Fibroblast of skin of left biceps (primary cell): ENCODE results near the gene NCOA6.

Source experiments
- DNase-seq, 2 experiments: peaks; one replicate each; pipeline ENCODE4 v3.0.0-alpha.2; 2013; ENCODE audit warnings: low read depth in 2 of 2

NCOA6 gene

DNA sequence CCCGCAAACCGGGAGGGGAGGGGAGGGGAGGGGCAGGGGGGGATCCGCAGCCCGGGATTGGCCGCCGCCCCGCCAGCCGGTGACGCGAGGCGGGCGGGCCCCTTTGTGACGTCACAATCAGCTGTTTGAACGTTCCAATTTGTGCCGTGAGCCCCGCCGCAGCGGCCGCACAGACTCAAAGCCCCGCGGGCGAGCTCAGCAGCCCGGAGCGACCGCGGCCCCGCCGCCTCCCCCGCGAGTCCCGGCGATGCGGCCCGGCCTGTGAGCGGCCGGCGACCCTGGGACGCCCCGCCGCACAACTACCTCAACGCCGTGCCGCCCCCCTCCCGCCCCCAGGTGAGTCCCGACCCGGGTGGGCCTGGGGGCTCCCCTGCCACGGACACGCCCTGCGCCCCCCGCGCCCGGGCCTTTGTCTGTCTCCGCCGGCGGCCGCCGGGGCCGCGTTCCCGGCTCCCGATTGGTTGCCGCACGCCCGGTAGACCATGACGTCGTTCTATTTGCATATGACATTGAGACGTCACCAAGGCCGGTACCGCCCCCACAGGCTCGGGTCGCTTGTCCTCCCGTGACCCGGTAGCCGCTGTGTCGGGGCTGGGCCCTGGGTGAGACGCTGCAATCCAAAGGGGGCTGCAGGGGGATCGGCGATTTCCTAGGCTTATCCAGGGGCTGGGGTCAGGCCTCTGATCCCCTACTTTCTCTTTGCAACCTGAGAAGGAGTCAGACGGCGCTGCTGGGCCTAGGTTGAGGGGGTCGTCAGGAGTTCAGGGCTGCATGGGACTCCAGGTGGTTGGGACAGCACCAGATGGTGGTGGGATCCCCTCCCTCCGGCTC, 121.1 kb downstream of the NCOA6 start, which contains the start of gene TP53INP2:
Gene TP53INP2, plus strand, starts transcription at position 168 of the 831 bp plus-strand sequence. CDS start 4,396 bp downstream, outside the sequence.
- peak; percentile 62 to 70 for DNase-seq

DNA sequence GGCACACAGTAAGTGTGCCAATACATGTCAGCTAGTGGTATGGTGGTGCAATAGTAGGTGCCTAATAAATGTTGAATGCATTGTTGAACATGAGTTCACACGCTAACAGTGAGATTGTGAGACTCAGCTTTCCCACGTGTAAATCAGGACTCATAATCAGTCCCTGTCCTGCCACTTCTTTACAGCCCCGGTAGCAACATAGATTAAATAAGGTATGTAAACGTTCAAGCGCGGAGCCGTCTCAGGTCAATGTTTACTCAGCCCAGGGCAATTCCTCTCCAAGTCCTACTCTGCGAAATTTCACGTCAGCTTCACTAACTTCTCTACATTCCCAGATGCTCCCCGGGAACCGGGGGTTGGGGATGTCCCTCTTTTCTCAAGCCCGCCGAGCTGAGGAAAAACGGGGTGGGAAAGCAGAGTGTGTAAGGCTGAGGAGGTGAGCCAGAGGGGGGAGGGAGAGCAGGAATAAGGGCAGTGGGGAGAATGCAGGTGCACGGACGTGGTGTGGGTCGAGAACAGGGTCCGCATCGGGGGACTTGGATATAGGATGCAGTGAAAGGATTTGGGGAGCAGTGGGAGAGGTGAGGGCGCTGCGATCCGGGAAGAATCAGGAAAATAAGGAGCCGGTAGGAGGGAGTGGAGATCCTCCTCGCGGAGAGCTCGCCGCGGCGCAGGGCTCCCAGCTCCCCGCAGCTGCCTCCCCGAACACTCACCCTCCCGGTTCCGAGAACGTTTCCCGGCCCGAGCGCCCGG, 121.9 kb downstream of the NCOA6 start:
- DNase-seq, result no peak

DNA sequence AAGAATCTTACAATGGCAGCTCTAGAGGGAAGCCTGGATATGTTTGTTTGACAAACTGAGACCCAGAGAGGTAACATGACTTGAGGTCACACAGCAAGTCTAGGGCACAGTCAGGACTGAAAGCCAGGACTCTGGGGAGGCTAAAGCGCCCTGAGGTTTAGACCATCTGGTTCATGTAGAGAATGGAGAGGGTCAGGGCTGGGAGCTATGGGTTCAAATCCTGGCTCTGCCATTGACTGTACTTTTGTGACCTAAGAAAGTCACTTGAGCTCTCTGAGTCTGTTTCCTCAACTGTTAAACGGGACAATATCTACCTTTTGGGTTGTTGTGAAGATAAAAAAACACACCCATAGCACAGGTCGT, 122.4 kb downstream of the NCOA6 start:
- no peak for DNase-seq

DNA sequence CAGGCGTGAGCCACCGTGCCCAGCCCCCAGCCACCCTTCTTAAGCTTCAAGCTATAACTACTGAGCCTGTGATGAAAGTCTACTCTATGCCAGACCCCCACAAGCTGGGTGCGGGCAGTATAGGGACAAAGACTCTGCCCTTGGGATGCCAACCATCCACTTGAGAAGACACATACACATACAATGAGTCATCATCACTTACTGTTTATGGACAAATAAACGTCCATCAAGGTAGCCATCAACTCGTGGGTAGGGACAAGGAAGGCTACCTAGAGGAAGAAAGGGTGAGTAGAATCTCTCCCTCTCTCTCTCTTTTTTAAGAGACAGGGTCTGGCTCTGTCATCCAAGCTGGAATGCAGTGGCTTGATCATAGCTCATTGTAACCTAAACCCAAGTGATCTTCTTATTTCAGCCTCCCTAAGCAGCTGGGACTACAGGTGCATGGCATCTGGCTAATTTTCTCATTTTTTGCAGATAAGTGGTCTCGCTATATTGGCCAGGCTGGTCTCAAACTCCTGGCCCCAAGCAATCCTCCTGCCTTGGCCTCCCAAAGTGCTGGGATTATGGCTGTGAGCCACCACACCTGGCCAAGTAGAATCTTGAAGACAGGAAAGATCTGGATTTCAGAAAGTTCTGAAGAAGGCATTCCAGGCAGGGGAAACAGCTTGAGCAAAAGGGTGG, 123.9 kb downstream of the NCOA6 start:
- DNase-seq, result no peak

DNA sequence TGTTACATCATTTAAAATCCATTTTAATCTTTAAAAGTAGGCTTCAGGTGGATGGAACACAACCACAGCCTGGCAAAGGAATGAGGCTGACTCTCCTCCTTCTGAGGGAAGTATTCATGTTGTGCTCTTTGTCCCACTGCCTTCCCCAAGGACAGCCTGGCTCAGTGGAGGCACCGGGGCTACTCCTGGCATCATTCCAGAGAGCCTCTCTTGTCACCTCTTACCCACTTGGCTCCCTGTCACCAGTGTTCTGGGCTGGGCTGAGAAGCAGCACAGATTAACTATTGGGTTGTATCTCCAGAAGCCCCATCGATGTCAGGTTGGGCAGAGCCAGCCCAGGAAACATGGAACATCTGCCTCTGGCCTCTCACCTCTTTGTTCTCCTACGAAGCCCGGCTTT, 132.0 kb downstream of the NCOA6 start:
- no peak for DNase-seq

DNA sequence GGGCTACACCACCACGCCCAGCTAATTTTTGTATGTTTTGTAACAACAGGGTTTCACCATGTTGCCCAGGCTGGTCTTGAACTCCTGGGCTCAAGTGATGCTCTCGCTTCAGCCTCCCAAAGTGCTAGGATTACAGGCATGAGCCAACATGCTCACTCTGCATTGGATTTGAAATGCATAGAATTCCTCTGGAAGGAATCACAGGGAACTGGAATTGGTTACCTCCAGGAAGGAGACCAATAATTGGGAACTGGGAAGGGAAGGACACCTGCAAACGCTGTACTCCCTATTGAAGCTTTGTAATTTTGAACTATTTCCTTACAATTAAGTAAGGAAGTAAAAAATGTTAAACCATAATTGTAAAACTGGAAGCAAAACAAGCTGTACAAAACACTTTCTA, 133.6 kb downstream of the NCOA6 start:
- DNase-seq, result no peak

DNA sequence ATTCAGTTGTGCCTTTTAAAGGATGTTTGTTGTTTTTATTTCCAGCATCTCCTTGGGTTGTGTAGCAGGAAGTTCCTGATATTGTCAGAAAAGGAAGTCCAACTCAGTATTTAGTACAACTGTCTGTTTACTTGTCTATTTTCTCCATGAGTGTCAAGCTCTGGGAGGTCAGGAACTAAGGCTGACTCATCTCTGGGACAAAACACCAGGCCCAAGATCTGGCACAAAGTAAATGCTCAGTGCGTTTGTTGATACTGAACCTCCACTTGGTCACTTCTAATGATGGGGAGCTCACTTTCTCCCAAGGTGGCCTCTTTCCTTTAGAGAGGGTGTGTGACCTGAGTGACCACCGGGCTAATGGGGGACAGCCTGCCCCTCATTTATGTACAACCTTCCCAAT, 136.0 kb downstream of the NCOA6 start:
- DNase-seq, result no peak

DNA sequence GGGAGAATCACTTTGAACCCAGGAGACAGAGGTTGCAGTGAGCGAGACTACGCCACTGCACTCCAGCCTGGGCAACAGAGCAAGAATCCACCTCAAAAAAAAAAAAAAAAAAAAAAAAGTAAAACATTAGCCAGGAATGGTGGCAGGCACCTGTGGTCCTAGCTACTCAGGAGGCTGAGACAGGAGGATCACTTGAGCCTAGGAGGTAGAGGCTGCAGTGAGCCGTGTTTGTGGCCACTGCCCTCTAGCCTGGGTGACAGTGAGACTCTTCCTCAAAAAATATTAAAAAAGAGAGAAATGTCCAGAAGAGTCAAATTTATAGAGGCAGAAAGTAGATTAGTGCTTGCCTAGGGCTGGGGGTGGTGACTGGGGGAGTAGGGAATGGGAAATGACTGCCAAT, 141.8 kb downstream of the NCOA6 start:
- no peak for DNase-seq

DNA sequence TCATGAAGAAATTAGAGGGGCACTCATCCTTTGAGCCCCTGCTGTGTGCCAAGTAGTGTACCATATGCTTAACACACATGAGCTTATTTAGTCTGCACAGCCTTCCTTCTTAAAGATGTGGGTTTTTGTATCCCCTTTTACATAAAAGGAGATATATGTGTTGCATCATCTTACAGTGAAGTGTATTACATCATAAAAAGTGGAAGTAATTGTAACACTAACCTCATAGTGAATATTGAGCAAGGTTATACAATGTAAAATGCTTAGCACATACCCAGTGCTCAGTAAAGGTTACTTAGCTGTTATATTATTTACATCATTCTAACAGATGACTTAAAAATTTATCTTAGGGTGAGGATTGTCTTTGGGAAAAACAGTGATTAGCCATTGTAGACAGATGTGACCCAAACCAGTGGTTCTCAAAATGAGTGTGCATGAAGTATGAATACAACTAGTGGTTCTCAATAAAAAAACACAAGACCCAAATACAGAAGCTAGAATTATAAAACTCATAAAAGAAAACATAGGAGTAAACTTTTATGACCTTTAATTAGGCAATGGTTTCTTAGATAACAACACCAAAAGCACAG, 144.8 kb downstream of the NCOA6 start:
- no peak for DNase-seq

DNA sequence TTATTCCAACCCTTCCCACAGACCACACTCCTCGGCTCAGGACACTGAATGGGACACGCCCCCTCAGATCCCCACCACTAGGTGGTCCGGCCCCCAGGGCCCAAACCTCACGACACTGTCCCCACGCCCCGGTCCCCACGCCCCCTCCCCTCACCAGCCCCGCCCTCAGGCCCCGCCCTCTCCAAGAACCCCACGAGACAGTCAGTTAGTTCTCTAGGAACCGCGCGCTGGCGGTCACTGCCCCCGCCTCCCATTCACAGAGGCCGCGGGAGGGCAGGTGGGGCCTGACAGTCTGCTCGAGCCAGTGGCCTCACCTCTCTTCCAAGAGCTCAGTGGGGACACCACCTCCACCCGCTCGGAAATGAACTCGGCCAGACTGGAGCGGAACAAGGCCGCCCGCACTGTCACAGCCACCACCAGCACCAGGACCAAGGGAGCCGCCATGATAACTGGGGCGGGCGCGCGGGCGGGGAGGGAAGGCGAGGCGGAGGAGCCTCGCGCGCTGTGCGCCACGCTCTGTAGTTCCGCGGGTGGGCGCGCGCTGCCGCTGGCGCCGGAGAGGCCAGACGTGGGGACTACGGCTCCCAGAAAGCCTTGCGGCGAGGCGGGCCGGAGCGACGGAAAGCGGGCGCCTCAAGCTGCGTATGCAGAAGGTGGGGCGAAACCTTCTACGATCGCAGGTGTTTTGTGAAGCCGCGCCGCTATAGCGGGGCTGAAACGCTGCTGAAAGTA, 148.6 kb downstream of the NCOA6 start, which contains the start of gene PIGU:
Gene PIGU, minus strand, starts transcription at position 451 of the 732 bp plus-strand sequence. Its CDS starts 7 bp downstream, at position 444.
- DNase-seq, result peak; percentile 74 to 75

DNA sequence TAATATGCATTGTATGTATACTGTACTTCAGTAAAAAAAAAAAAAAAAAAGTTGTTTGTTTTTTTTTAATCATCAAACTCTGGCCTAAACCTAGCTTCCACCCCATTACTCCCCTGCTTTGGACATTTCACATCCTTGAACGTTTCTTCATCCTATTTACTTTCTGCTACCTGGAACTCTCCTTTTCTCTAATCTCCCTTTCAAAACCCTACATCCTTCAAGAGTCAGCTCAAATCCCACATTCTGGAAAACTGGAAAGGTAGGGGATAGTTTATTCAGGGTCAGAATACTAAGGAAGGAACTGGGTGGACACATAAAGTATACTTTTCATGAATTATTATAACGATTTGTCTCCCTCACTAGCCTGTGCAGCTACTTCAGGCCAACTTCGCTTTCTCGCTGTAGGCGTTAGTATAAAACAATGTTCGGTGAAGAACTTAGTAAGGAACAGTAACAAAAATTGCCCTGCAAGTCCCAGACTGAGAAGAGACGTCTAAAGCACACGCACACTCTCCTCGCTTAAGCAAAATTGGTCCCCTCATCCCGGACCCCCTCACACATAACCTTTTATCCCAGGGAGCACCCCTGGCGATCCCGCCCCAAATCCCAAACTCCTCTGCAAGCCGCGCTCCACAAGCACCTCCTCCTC, 149.3 kb downstream of the NCOA6 start:
- DNase-seq, result no peak

DNA sequence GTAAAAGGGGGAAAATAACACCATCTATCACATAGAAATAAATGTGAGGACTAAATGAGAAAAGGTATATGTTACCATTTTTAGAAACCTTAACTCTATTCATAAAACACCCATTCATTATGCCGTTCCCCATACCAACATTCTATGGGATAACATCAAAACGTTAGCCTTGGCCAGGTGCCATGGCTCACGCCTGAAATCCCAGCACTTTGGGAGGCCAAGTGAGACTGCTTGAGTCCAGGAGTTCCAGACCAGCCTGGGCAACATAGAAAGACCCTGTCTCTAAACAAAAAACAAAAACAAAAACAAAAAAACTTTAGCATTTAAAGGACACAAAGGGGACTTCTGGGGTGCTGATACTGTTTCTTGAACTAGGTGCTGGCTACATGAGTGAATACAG, 149.9 kb downstream of the NCOA6 start:
- no peak for DNase-seq

DNA sequence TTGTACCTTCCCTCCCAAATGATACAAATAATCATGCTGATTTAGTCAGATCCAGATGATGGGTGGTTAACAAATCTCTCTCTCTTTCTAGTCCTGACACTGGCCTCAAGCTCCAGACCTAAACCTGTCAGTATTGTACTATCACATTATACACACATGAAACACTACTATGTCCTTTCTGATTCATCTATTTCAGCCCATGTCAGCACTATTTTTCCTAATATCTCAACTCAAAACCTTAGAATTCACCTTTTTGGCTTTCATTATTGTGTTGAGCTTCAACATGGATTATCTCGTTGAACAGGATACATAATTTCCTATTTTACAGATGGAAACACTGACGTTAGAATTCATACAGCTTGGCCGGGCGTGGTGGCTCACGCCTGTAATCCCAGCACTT, 152.0 kb downstream of the NCOA6 start:
- DNase-seq, result no peak

DNA sequence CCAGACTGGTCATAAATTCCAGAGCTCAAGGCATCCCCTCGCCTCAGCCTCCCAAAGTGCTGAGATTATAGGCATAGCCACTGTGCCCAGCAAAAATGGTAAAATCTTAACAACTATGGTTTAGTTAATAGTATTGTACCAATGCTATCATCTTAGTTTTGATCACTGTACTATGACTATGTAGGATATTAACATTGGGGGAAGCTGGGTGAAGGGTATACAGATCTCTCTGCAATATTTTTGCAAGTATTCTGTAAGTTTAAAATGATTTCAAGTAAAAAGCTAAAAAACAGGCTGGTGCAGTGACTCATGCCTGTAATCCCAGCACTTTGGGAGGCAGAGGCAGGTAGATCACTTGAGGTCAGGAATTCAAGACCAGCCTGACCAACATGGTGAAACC, 156.4 kb downstream of the NCOA6 start:
- DNase-seq, result no peak
